IMR-90 (cell line): ENCODE data around the gene FRMD4B.

Experiments
- BHLHE40 ChIP-seq: fragments of 150-350 bp; IDR thresholded peaks from 2 replicates; pipeline ENCODE4 v1.6.1; 2016; ENCODE audit warnings: mild to moderate bottlenecking, low read depth, low read length
- CEBPB ChIP-seq: IDR thresholded peaks from 2 replicates; pipeline ENCODE4 v1.6.1; 2012; ENCODE audit warnings: low read depth, low read length, improper control_type of control experiment
- FOS ChIP-seq: fragments of 150-350 bp; IDR thresholded peaks from 2 replicates; pipeline ENCODE4 v1.6.1; 2016; ENCODE audit warnings: low read depth, low read length
- MAFK ChIP-seq: IDR thresholded peaks from 2 replicates; pipeline ENCODE4 v1.6.1; 2012; ENCODE audit warnings: low read depth, low read length, improper control_type of control experiment
- MAZ ChIP-seq: IDR thresholded peaks from 2 replicates; pipeline ENCODE4 v1.6.1; 2012; ENCODE audit warnings: low read depth, mild to moderate bottlenecking, low read length, improper control_type of control experiment, moderate library complexity, borderline replicate concordance
- MXI1 ChIP-seq: IDR thresholded peaks from 2 replicates; pipeline ENCODE4 v1.6.1; 2012; ENCODE audit warnings: low read depth, mild to moderate bottlenecking, low read length, moderate library complexity, borderline replicate concordance
- NFE2L2 ChIP-seq: fragments of 150-350 bp; IDR thresholded peaks from 2 replicates; pipeline ENCODE4 v1.6.1; 2016; ENCODE audit warnings: low read depth, mild to moderate bottlenecking, low read length
- POLR2A ChIP-seq: IDR thresholded peaks from 2 replicates; pipeline ENCODE4 v1.6.1; 2012; ENCODE audit warnings: mild to moderate bottlenecking, low read depth, low read length
- RAD21 ChIP-seq: IDR thresholded peaks from 2 replicates; pipeline ENCODE4 v1.6.1; 2012; ENCODE audit warnings: low read length, improper control_type of control experiment
- RCOR1 ChIP-seq: IDR thresholded peaks from 2 replicates; pipeline ENCODE4 v1.6.1; 2012; ENCODE audit warnings: mild to moderate bottlenecking, low read length, improper control_type of control experiment; ENCODE audit not compliant: insufficient replicate concordance
- SMC3 ChIP-seq: fragments of 150-350 bp; IDR thresholded peaks from 2 replicates; pipeline ENCODE4 v1.6.1; 2016; ENCODE audit warnings: low read depth, mild to moderate bottlenecking, antibody characterized with exemption, low read length, moderate library complexity
- TF ChIP-seq, protein P1 (sequence below): conservative IDR thresholded peaks from 2 replicates; pipeline ENCODE4 v1.5.1; 2012; ENCODE audit warnings: mild to moderate bottlenecking, low read depth, low read length, improper control_type of control experiment
- TF ChIP-seq, protein P2 (sequence below): fragments of 150-350 bp; IDR thresholded peaks from 2 replicates; pipeline ENCODE4 v1.6.1; 2017; ENCODE audit warnings: mild to moderate bottlenecking, antibody characterized with exemption, low read length, low read depth
- TF ChIP-seq, protein P3 (sequence below): fragments of 150-350 bp; IDR thresholded peaks from 2 replicates; pipeline ENCODE4 v1.6.1; 2016; ENCODE audit warnings: low read depth, mild to moderate bottlenecking, low read length, moderate library complexity, borderline replicate concordance

- TF ChIP-seq, protein P1, sequence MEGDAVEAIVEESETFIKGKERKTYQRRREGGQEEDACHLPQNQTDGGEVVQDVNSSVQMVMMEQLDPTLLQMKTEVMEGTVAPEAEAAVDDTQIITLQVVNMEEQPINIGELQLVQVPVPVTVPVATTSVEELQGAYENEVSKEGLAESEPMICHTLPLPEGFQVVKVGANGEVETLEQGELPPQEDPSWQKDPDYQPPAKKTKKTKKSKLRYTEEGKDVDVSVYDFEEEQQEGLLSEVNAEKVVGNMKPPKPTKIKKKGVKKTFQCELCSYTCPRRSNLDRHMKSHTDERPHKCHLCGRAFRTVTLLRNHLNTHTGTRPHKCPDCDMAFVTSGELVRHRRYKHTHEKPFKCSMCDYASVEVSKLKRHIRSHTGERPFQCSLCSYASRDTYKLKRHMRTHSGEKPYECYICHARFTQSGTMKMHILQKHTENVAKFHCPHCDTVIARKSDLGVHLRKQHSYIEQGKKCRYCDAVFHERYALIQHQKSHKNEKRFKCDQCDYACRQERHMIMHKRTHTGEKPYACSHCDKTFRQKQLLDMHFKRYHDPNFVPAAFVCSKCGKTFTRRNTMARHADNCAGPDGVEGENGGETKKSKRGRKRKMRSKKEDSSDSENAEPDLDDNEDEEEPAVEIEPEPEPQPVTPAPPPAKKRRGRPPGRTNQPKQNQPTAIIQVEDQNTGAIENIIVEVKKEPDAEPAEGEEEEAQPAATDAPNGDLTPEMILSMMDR, result no peak
- no peak for TF ChIP-seq POLR2A
- TF ChIP-seq, protein P2, sequence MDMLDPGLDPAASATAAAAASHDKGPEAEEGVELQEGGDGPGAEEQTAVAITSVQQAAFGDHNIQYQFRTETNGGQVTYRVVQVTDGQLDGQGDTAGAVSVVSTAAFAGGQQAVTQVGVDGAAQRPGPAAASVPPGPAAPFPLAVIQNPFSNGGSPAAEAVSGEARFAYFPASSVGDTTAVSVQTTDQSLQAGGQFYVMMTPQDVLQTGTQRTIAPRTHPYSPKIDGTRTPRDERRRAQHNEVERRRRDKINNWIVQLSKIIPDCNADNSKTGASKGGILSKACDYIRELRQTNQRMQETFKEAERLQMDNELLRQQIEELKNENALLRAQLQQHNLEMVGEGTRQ, result no peak
- no peak for TF ChIP-seq RAD21
- no peak for TF ChIP-seq FOS
- TF ChIP-seq MAZ, result no peak
- TF ChIP-seq BHLHE40, result no peak
- no peak for TF ChIP-seq MAFK
- no peak for TF ChIP-seq MXI1
- TF ChIP-seq SMC3, result no peak
- no peak for TF ChIP-seq CEBPB
- no peak for TF ChIP-seq NFE2L2
- TF ChIP-seq, protein P3, sequence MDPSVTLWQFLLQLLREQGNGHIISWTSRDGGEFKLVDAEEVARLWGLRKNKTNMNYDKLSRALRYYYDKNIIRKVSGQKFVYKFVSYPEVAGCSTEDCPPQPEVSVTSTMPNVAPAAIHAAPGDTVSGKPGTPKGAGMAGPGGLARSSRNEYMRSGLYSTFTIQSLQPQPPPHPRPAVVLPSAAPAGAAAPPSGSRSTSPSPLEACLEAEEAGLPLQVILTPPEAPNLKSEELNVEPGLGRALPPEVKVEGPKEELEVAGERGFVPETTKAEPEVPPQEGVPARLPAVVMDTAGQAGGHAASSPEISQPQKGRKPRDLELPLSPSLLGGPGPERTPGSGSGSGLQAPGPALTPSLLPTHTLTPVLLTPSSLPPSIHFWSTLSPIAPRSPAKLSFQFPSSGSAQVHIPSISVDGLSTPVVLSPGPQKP, result no peak
- no peak for TF ChIP-seq RCOR1
Observed at GRCh38 chr3:69142090-69142489, 243.8 kb downstream of the FRMD4B start.
